HCT116 (cell line): ENCODE data around the gene TMEM203.

ENCODE experiments used
- CEBPB ChIP-seq: IDR thresholded peaks from 2 replicates; pipeline ENCODE4 v1.6.1; 2012; ENCODE audit warnings: low read depth
- CTCF ChIP-seq, 3 experiments: fragments of 200-600 bp in 1 of 3; sonication (generic) in 1 of 3; IDR thresholded peaks in 2 of 3; conservative IDR thresholded peaks in 1 of 3; 2 replicates each; pipeline ENCODE4 v1.5.1; 2012 to 2017; ENCODE audit warnings: low read depth in 2 of 3, low read length in 2 of 3, antibody characterized with exemption in 1 of 3, borderline replicate concordance in 1 of 3, control low read depth in 1 of 3, mild to moderate bottlenecking in 1 of 3, mixed read lengths in 1 of 3, mixed run types in 1 of 3, moderate library complexity in 1 of 3; ENCODE audit not compliant: insufficient read depth in 1 of 3
- ELF1 ChIP-seq: IDR thresholded peaks from 2 replicates; pipeline ENCODE4 v1.6.1; 2012; ENCODE audit warnings: low read depth, borderline replicate concordance
- EZH2 ChIP-seq: fragments of 200-600 bp; sonication (generic); IDR thresholded peaks from 2 replicates; pipeline ENCODE4 v1.6.1; 2017; ENCODE audit warnings: antibody characterized with exemption, mixed run types
- EZH2phosphoT487 ChIP-seq: fragments of 200-600 bp; IDR thresholded peaks from 2 replicates; pipeline ENCODE4 v1.6.1; 2018; ENCODE audit warnings: antibody characterized with exemption, borderline replicate concordance
- JUND ChIP-seq: IDR thresholded peaks from 2 replicates; pipeline ENCODE4 v1.6.1; 2012
- POLR2A ChIP-seq: IDR thresholded peaks from 2 replicates; pipeline ENCODE4 v1.7.0; 2011; ENCODE audit warnings: borderline replicate concordance; ENCODE audit not compliant: insufficient read depth, insufficient read length; ENCODE audit errors: extremely low read depth
- POLR2AphosphoS5 ChIP-seq: IDR thresholded peaks from 2 replicates; pipeline ENCODE4 v1.6.1; 2011; ENCODE audit warnings: mild to moderate bottlenecking, low read depth, low read length, moderate library complexity
- SP1 ChIP-seq: IDR thresholded peaks from 2 replicates; pipeline ENCODE4 v1.6.1; 2012; ENCODE audit warnings: low read depth
- ZFX ChIP-seq: fragments of 450-650 bp; IDR thresholded peaks from 2 replicates; pipeline ENCODE4 v1.6.1; 2017
- ZNF274 ChIP-seq: fragments of 200-500 bp; sonication (Bioruptor generic); IDR thresholded peaks from 2 replicates; pipeline ENCODE4 v1.6.1; 2014; ENCODE audit warnings: mild to moderate bottlenecking, low read depth, low read length, inconsistent platforms
- TF ChIP-seq, protein P1 (sequence below): IDR thresholded peaks from 2 replicates; pipeline ENCODE4 v1.6.1; 2012; ENCODE audit warnings: low read depth

GRCh38 chr9:137250329-137251193, 45.1 kb upstream of the TMEM203 start:
- TF ChIP-seq POLR2A (no peak), CTCF (IDR thresholded peaks at IDR 0.05 in 2 of 3, conservative IDR thresholded peaks at IDR 0.05 in 1 of 3; ENCODE audit: borderline replicate concordance in 1 of 3, insufficient read depth in 1 of 3, low read depth in 2 of 3, low read length in 2 of 3) (no peak), ELF1 (no peak), EZH2 (no peak), JUND (no peak), CEBPB (no peak), ZNF274 (no peak), POLR2AphosphoS5 (no peak), SP1 (no peak), EZH2phosphoT487 (no peak), ZFX (no peak)
- TF ChIP-seq, protein P1, sequence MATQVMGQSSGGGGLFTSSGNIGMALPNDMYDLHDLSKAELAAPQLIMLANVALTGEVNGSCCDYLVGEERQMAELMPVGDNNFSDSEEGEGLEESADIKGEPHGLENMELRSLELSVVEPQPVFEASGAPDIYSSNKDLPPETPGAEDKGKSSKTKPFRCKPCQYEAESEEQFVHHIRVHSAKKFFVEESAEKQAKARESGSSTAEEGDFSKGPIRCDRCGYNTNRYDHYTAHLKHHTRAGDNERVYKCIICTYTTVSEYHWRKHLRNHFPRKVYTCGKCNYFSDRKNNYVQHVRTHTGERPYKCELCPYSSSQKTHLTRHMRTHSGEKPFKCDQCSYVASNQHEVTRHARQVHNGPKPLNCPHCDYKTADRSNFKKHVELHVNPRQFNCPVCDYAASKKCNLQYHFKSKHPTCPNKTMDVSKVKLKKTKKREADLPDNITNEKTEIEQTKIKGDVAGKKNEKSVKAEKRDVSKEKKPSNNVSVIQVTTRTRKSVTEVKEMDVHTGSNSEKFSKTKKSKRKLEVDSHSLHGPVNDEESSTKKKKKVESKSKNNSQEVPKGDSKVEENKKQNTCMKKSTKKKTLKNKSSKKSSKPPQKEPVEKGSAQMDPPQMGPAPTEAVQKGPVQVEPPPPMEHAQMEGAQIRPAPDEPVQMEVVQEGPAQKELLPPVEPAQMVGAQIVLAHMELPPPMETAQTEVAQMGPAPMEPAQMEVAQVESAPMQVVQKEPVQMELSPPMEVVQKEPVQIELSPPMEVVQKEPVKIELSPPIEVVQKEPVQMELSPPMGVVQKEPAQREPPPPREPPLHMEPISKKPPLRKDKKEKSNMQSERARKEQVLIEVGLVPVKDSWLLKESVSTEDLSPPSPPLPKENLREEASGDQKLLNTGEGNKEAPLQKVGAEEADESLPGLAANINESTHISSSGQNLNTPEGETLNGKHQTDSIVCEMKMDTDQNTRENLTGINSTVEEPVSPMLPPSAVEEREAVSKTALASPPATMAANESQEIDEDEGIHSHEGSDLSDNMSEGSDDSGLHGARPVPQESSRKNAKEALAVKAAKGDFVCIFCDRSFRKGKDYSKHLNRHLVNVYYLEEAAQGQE = no peak
